CD1c-positive myeloid dendritic cell (primary cell): Measurements from ENCODE around the gene TENM3.

Source experiments
- DNase-seq: peaks from one replicate; pipeline ENCODE4 v3.0.0-alpha.2; 2016; ENCODE audit errors: extremely low spot score

TENM3 gene

GRCh38 chr4:182564724-182565369, 321.6 kb downstream of the TENM3 start:
- DNase-seq = no peak

- no peak for DNase-seq
Observed at GRCh38 chr4:182567119-182567518, 323.9 kb downstream of the TENM3 start.

DNA sequence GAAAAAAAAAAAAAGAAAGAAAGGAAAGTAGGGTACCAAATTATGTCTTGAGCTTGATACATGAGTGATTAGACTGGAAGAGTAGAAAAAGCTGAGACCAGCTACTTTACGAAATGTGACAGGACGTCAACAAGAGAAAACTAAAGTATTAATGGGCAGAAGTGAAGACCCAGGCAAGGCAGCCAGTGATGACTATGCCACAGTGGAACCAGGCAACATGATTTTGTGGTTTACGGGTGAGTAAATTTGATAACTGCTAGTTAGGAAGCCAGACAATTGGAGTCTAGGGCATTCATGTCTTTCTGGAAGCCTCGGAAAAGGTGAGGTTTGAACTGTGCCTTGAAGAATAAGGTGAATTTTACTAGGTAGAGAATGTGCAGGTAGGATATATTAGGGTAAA, 326.4 kb downstream of the TENM3 start:
- DNase-seq = no peak

- no peak for DNase-seq
Observed at GRCh38 chr4:182574706-182575105, 331.5 kb downstream of the TENM3 start.

- DNase-seq = no peak
Observed at GRCh38 chr4:182575225-182575624, 332.0 kb downstream of the TENM3 start.

- DNase-seq = no peak
Observed at GRCh38 chr4:182576601-182577289, 333.5 kb downstream of the TENM3 start.

DNA sequence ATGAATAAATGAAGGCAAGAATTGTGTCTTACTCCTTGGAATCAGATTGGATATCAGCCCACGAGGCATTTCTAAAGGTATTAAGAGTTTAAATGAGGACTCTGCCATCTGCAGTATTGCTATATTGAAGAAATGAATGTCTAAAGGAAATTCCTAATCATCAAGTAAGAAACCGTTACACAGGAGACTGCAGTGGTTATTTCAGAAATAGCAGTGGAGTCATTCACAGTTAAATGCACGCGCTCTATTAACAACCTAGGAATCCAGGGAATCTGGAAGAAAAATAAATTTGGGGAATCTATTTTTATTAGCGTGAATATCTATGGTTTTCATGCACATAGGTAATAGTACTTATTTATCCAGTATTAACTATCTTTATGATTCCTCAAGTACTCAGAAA, 334.2 kb downstream of the TENM3 start:
- no peak for DNase-seq

GRCh38 chr4:182578402-182578801, 335.2 kb downstream of the TENM3 start:
- no peak for DNase-seq

- DNase-seq = no peak
Observed at GRCh38 chr4:182582245-182582644, 339.0 kb downstream of the TENM3 start.

DNA sequence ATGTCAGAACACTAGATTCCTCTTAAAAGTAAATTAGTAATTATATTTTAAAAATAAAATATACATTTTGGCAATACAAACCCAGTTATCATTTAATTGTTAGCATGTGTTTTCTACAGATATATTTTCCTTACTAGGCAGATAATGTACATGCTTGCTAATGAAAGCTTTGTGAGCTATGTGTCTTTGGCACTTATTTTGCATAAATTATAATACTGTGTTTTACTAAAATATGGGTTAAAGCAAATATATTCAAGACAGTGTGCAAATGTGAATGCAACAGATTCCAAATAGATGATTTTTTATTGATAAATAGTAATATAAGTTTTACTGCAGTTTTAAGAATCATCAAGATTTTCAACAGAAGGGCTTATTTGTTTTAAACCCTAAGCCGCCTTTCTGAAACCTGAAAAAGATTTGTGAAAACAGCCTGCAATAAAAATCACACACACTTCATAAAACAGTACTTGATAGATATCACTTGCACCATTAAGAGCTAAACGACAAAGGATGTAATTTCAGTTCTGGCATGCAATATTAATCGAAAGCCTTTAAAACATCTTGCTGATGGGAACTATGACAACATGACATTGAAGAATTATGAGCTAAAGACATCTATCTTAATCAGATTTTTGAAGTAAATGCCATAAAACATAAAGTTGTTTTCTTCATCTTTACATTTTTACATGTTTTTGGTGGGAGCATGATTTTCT, 340.7 kb downstream of the TENM3 start:
- no peak for DNase-seq

- no peak for DNase-seq
Observed at GRCh38 chr4:182585321-182585720, 342.1 kb downstream of the TENM3 start.

DNA sequence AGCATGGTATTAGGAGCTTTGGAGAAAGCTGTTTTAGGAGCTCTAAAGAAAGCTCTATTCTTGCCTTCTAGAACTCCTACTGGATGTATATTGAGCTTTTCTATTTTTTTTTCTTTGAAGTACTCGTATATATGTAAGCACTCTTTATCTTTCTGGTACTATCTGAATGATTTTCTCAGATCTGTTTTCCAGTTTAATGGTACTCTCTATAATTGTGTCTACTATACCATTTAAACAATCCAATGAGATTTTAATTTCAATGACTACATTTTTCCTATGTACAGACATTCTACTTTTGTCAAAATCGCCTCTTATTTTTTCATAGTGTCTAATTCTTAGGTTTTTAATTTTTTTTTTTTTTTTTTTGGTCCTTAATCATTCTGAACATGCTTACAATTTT, 345.9 kb downstream of the TENM3 start:
- DNase-seq = no peak

DNA sequence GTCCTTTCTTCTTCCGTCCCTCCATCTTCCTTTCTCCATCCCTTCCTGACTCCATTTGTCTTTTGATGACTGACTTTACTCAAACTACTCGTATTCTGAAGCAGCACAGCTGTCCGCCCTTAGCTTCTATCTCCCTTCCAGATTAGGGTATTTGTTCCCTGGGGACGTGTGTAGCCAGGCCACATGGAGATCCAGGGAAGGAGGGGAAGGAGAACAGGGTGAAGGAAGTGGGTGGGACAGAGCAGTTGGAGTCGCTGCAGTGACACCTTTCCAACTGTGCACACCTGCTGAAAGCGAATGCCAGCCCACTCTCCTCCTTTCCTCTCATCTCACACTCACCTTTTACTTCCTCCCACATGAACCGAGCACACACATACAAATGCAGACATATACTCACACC, 350.2 kb downstream of the TENM3 start:
- DNase-seq = no peak

- no peak for DNase-seq
Observed at GRCh38 chr4:182593864-182594263, 350.7 kb downstream of the TENM3 start.

DNA sequence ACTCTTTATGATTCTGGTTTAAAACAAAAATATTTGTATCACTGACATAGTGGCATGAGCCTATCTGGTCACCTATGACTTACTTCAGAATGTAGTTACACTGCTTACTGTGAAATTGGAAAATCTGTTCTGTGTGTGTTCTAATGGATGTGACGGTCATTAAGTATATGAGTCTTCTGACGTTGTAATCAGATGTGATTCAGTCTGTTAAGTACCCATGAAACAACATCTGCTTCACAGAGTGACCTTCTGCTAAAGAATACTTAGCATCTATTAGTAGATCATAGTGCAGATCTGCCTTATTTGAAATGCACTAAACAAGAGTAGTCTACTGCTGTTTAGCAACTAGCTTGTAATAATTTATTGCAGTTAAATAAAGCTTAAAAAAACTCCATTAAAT, 356.9 kb downstream of the TENM3 start:
- DNase-seq = no peak

DNA sequence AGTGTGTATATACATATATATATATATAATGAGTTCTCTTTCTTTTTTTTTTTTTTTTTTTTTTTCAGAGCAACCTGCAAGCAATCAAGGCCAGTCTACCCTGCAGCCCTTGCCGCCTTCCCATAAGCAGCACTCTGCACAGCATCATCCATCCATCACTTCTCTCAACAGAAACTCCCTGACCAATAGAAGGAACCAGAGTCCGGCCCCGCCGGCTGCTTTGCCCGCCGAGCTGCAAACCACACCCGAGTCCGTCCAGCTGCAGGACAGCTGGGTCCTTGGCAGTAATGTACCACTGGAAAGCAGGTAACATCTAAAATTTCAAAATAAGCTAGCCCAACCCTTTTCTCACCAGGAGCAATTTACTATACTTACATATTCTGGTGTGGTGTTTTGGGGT, 357.7 kb downstream of the TENM3 start:
- no peak for DNase-seq

DNA sequence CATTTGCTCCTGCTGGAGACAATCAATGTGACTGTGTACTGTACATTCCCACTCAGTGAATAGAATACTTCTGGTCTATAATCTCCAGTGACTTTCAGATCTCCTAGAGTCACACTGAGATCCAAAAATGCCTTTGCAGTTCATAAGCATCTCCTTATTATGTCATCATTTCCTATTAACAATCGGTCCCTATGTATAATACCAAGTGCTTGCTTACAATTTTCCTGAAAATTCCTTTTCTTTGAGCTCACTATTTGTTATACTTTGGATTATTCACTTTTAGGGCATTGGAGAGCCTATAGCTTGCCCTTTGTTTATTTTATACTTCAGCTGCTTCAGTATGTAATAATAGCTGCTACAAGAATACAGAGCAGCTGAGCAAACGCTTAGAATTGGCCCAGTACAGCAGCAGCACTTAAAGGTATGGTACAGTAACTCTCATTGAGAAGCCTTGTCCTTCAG, 361.0 kb downstream of the TENM3 start:
- no peak for DNase-seq

- no peak for DNase-seq
Observed at GRCh38 chr4:182604953-182605352, 361.8 kb downstream of the TENM3 start.

DNA sequence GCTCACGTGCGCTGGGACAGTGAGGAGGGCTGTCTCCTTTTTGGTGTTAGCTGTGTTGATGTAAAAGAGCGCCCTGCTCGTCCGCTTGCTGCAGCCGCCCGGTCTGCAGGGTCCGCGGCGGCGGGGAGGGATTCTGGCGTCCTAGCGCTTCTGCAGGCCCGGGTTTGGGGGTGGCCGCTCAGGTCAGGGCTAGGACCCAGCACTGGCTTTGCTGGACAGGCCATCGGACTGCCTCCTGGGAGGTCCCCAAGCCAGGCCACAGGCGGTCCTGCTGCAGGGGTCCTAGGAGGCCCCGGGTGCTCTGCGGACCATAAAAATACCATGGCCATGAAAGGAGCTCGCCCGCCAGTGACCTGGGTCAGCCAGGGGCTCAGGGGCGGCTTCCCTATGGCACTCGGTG, 365.3 kb downstream of the TENM3 start:
- no peak for DNase-seq

DNA sequence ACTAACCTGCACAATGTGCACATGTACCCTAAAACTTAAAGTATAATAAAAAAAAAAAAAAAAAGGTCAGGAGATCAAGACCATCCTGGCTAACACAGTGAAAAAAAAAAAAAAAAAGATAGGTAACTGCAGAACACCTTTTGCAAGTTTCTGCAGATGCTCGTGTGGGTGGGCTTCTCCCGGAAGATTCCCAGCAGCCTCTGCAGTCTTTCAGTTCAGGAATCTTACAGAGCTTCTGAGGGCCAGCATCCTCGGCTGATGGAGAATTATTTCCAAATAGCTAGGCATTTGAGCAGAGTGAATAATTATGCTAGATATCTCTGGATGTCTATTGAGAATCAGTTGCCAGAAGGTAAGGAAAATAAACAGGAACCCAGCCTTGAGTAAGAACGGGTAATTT, 373.3 kb downstream of the TENM3 start:
- DNase-seq = no peak

GRCh38 chr4:182619660-182620059, 376.5 kb downstream of the TENM3 start:
- DNase-seq = no peak

GRCh38 chr4:182620111-182620980, 377.1 kb downstream of the TENM3 start:
- DNase-seq = no peak
